ENCODE data around the gene PHLDB2. TPM values are rescaled to one million over a fixed set of nuclear protein-coding genes. Genes with fewer than 3 reads are reported as not detected.

The PHLDB2 gene
- total and polyA plus RNA-seq, 2 of the 8 experiments (the other 6 are each of a cell fraction or from before 2014, with no cell fraction given): 5.8 to 22.6 TPM

- Histone ChIP-seq H3K9ac (replicated peaks in 1 of 4; ENCODE audit: extremely low read depth in 1 of 4, low read depth in 3 of 4, low read length in 3 of 4) (no peak overlapping the region), H3K9me3 (ENCODE audit: insufficient read depth in 2 of 2, low read depth in 1 of 2, low read length in 1 of 2) (no peaks in the 10 kb centered on the region), H3K23me2 (ENCODE audit: low read depth, low read length) (no peaks in the 10 kb centered on the region), H4K91ac (replicated peaks; ENCODE audit: insufficient read length, low read length) (no peak overlapping the region), H2BK5ac (ENCODE audit: low read depth, low read length) (no peak overlapping the region), H3K56ac (replicated peaks; ENCODE audit: insufficient read length, low read depth, low read length) (no peak overlapping the region), H3K79me1 (ENCODE audit: low read depth, low read length) (no peaks in the 10 kb centered on the region), H4K8ac (ENCODE audit: extremely low read depth, insufficient read depth, low read length) (no peak overlapping the region), H3K4me1 (replicated peaks in 1 of 4; ENCODE audit: control insufficient read depth in 3 of 4, insufficient read depth in 4 of 4, low read length in 3 of 4) (no peaks in the 10 kb centered on the region), H2AK5ac (ENCODE audit: low read depth, low read length) (no peak overlapping the region), H3K4me3 (ENCODE audit: extremely low read depth in 1 of 4, insufficient read depth in 2 of 4, low read depth in 3 of 4, low read length in 4 of 4) (no peak overlapping the region), H3K14ac (ENCODE audit: insufficient read length) (no peak overlapping the region), H2BK12ac (ENCODE audit: low read depth, low read length) (no peak overlapping the region), H3K27me3 (replicated peaks in 1 of 4; ENCODE audit: control insufficient read depth in 3 of 4, extremely low read depth in 1 of 4, insufficient read depth in 3 of 4, low read length in 3 of 4) (peaks cover 0 to 5% (median 2%) of the 10 kb centered on the region in 4 experiments; a peak in 2 of 7 replicates), H2BK120ac (replicated peaks; ENCODE audit: low read depth, low read length) (no peak overlapping the region), H2AFZ (ENCODE audit: low read length) (no peak overlapping the region), H3K18ac (ENCODE audit: extremely low read depth, low read length) (no peak overlapping the region), H3K23ac (ENCODE audit: insufficient read length) (no peak overlapping the region), H3K4me2 (ENCODE audit: insufficient read depth in 1 of 2, low read depth in 2 of 2, low read length in 2 of 2) (no peak overlapping the region), H4K5ac (ENCODE audit: insufficient read length, low read depth, low read length) (no peak overlapping the region), H2BK20ac (ENCODE audit: low read length) (no peak overlapping the region), H3K4ac (replicated peaks; ENCODE audit: insufficient read length, low read depth, low read length) (no peak overlapping the region), H2BK15ac (ENCODE audit: low read length) (no peak overlapping the region), H3K79me2 (ENCODE audit: control insufficient read depth in 1 of 2, insufficient read depth in 2 of 2, low read length in 2 of 2) (no peaks in the 10 kb centered on the region), H3K27ac (ENCODE audit: low read depth, low read length) (no peak overlapping the region), H3K36me3 (ENCODE audit: control insufficient read depth in 2 of 4, insufficient read depth in 4 of 4, low read length in 3 of 4) (no peaks in the 10 kb centered on the region), H4K20me1 (replicated peaks in 1 of 2; ENCODE audit: control insufficient read depth in 1 of 2, insufficient read depth in 2 of 2, low read length in 2 of 2) (no peaks in the 10 kb centered on the region)
- ChIA-PET POLR2A (ENCODE audit: partially characterized antibody) (no interaction called here), CTCF (ENCODE audit: partially characterized antibody) (no interaction called here)
- TF ChIP-seq RBBP5 (IDR thresholded peaks at IDR 0.05; ENCODE audit: borderline replicate concordance, low read depth, low read length) (no peak), CREB1 (IDR thresholded peaks at IDR 0.05) (no peak), USF2 (IDR thresholded peaks at IDR 0.05; ENCODE audit: low read length) (no peak), ATF2 (IDR thresholded peaks at IDR 0.05; ENCODE audit: low read length) (no peak)
- DNase-seq (ENCODE audit: low read depth in 1 of 2, low spot score in 2 of 2): no peak
- no peak for FAIRE-seq
Observed at GRCh38 chr3:111831840-111832239, 27.2 kb upstream of the PHLDB2 start.

Data from H1 (cell line).